SH-SY5Y (cell line): ENCODE data around the gene PPP1R16B.

ENCODE experiments used
- GATA2 ChIP-seq: IDR thresholded peaks from 2 replicates; pipeline ENCODE4 v1.6.1; 2011; ENCODE audit warnings: mild to moderate bottlenecking, low read depth, low read length
- GATA3 ChIP-seq: IDR thresholded peaks from 2 replicates; pipeline ENCODE4 v1.6.1; 2011; ENCODE audit warnings: low read depth, mild to moderate bottlenecking, low read length, moderate library complexity

PPP1R16B gene

GRCh38 chr20:38829296-38829875, 23.9 kb downstream of the PPP1R16B start:
- TF ChIP-seq GATA2 (no peak), GATA3 (no peak)

- TF ChIP-seq GATA2 (no peak), GATA3 (no peak)
These were observed 24.9 kb downstream of the PPP1R16B start for GRCh38 chr20:38830356-38830755.

- no peak for TF ChIP-seq GATA3
- TF ChIP-seq GATA2, result no peak
These were observed 25.7 kb downstream of the PPP1R16B start for GRCh38 chr20:38831049-38831691.

GRCh38 chr20:38831995-38832620, 26.6 kb downstream of the PPP1R16B start:
- TF ChIP-seq GATA2 (no peak), GATA3 (no peak)

- TF ChIP-seq GATA2 (no peak), GATA3 (no peak)
These were observed 27.8 kb downstream of the PPP1R16B start for GRCh38 chr20:38833154-38833856.

- no peak for TF ChIP-seq GATA3
- TF ChIP-seq GATA2, result no peak
These were observed 28.3 kb downstream of the PPP1R16B start for GRCh38 chr20:38833857-38834164.

GRCh38 chr20:38834868-38835267, 29.4 kb downstream of the PPP1R16B start:
- TF ChIP-seq GATA3, result no peak
- no peak for TF ChIP-seq GATA2

- TF ChIP-seq GATA2 (no peak), GATA3 (no peak)
These were observed 30.3 kb downstream of the PPP1R16B start for GRCh38 chr20:38835792-38836191.

- TF ChIP-seq GATA3 (no peak), GATA2 (no peak)
These were observed 31.5 kb downstream of the PPP1R16B start for GRCh38 chr20:38836991-38837390.

- TF ChIP-seq GATA3, result no peak
- TF ChIP-seq GATA2, result no peak
These were observed 32.8 kb downstream of the PPP1R16B start for GRCh38 chr20:38838326-38838725.

- TF ChIP-seq GATA2, result no peak
- TF ChIP-seq GATA3, result no peak
These were observed 34.1 kb downstream of the PPP1R16B start for GRCh38 chr20:38839563-38839962.

- TF ChIP-seq GATA3, result no peak
- no peak for TF ChIP-seq GATA2
These were observed 34.8 kb downstream of the PPP1R16B start for GRCh38 chr20:38840053-38840893.

GRCh38 chr20:38840894-38841470, 35.5 kb downstream of the PPP1R16B start:
- TF ChIP-seq GATA3 (no peak), GATA2 (no peak)

- TF ChIP-seq GATA2, result no peak
- no peak for TF ChIP-seq GATA3
These were observed 36.1 kb downstream of the PPP1R16B start for GRCh38 chr20:38841570-38841969.

GRCh38 chr20:38842026-38842425, 36.5 kb downstream of the PPP1R16B start:
- TF ChIP-seq GATA3 (no peak), GATA2 (no peak)
